Testis (tissue), 2 donors: Measurements from ENCODE around the gene RAX2.

ENCODE experiments used
- POLR2A ChIP-seq: fragments of 450-650 bp; IDR thresholded peaks from one replicate; pipeline ENCODE4 v1.6.1; 2017; ENCODE audit warnings: antibody characterized with exemption, mild to moderate bottlenecking, moderate library complexity
- TF ChIP-seq, protein P1 (sequence below), 3 experiments: fragments of 450-650 bp in 2 of 3; fragments of 200-600 bp in 1 of 3; sonication (generic) in 1 of 3; IDR thresholded peaks; one replicate each; pipeline ENCODE4 v1.5.1; 2016 to 2019; ENCODE audit warnings: antibody characterized with exemption in 3 of 3, mild to moderate bottlenecking in 2 of 3, moderate library complexity in 1 of 3

DNA sequence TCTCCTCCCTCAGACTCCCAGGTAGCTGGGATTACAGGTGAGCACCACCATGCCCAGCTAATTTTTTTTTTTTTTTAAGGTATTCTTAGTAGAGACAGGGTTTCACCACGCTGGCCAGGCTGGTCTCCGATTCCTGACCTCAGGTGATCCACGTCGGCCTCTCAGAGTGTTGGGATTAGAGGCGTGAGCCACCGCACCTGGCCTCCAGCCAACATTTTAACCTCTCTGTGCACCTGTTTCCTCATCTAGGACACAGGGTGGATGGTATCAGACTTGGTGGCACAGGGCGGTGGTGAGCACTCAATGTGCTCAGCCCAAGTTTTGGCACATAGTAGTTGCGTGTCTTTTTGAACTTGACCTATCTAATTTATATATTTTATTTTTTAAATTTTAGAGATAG is 23.1 kb downstream of the RAX2 start:
- TF ChIP-seq, protein P1, sequence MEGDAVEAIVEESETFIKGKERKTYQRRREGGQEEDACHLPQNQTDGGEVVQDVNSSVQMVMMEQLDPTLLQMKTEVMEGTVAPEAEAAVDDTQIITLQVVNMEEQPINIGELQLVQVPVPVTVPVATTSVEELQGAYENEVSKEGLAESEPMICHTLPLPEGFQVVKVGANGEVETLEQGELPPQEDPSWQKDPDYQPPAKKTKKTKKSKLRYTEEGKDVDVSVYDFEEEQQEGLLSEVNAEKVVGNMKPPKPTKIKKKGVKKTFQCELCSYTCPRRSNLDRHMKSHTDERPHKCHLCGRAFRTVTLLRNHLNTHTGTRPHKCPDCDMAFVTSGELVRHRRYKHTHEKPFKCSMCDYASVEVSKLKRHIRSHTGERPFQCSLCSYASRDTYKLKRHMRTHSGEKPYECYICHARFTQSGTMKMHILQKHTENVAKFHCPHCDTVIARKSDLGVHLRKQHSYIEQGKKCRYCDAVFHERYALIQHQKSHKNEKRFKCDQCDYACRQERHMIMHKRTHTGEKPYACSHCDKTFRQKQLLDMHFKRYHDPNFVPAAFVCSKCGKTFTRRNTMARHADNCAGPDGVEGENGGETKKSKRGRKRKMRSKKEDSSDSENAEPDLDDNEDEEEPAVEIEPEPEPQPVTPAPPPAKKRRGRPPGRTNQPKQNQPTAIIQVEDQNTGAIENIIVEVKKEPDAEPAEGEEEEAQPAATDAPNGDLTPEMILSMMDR (IDR thresholded peaks at IDR 0.05) = no peak
- TF ChIP-seq POLR2A = no peak
